SK-N-SH treated with all-trans-retinoic acid at 6 μM for 48 hours (cell line): ENCODE results near the gene AVL9.

Experiments used
- ARNTL ChIP-seq: fragments of 450-650 bp; formaldehyde crosslinking; IDR thresholded peaks from 2 replicates; pipeline ENCODE4 v1.5.0; 2020; ENCODE audit warnings: low read depth, mild to moderate bottlenecking, moderate library complexity, borderline replicate concordance
- BACH2 ChIP-seq: fragments of 250-450 bp; sonication (Bioruptor Pico); IDR thresholded peaks from 2 replicates; pipeline ENCODE4 v1.9.0; 2021; ENCODE audit warnings: mild to moderate bottlenecking, borderline replicate concordance
- CREB5 ChIP-seq: fragments of 250-450 bp; sonication (Bioruptor Pico); IDR thresholded peaks from 2 replicates; pipeline ENCODE4 v1.5.1; 2020; ENCODE audit warnings: low read depth, mild to moderate bottlenecking, moderate library complexity
- CSDC2 ChIP-seq: fragments of 250-450 bp; sonication (Bioruptor Pico); IDR thresholded peaks from 2 replicates; pipeline ENCODE4 v1.5.0; 2020; ENCODE audit warnings: mild to moderate bottlenecking, moderate library complexity
- GLIS3 ChIP-seq: fragments of 250-450 bp; sonication (Bioruptor Pico); IDR thresholded peaks from 2 replicates; pipeline ENCODE4 v1.5.0; 2020; ENCODE audit warnings: mild to moderate bottlenecking, moderate library complexity
- ISL1 ChIP-seq: fragments of 250-450 bp; sonication (Bioruptor Pico); IDR thresholded peaks from 2 replicates; pipeline ENCODE4 v2.1.2; 2022; ENCODE audit warnings: mild to moderate bottlenecking, moderate library complexity
- PPARA ChIP-seq: fragments of 250-450 bp; sonication (Bioruptor Pico); IDR thresholded peaks from 2 replicates; pipeline ENCODE4 v1.5.0; 2020; ENCODE audit warnings: mild to moderate bottlenecking, borderline replicate concordance
- RARB ChIP-seq: fragments of 250-450 bp; sonication (Bioruptor Pico); IDR thresholded peaks from 2 replicates; pipeline ENCODE4 v1.8.0; 2021; ENCODE audit warnings: mild to moderate bottlenecking, moderate library complexity
- SNAI2 ChIP-seq: fragments of 250-450 bp; sonication (Bioruptor Pico); IDR thresholded peaks from 2 replicates; pipeline ENCODE4 v1.5.0; 2020; ENCODE audit warnings: mild to moderate bottlenecking, moderate library complexity
- ZC3H10 ChIP-seq: fragments of 250-450 bp; sonication (Bioruptor Pico); IDR thresholded peaks from 2 replicates; pipeline ENCODE4 v1.5.1; 2021; ENCODE audit warnings: mild to moderate bottlenecking, moderate library complexity
- ZNF70 ChIP-seq: fragments of 450-650 bp; formaldehyde crosslinking; IDR thresholded peaks from 2 replicates; pipeline ENCODE4 v1.5.0; 2020; ENCODE audit warnings: mild to moderate bottlenecking, moderate library complexity
- ZNF8 ChIP-seq: fragments of 450-650 bp; formaldehyde crosslinking; IDR thresholded peaks from 2 replicates; pipeline ENCODE4 v1.5.0; 2020; ENCODE audit warnings: mild to moderate bottlenecking, moderate library complexity
- TF ChIP-seq, protein P1 (sequence below): fragments of 250-450 bp; sonication (Bioruptor Pico); IDR thresholded peaks from 2 replicates; pipeline ENCODE4 v1.5.1; 2021; ENCODE audit warnings: mild to moderate bottlenecking, moderate library complexity

- TF ChIP-seq, protein P1, sequence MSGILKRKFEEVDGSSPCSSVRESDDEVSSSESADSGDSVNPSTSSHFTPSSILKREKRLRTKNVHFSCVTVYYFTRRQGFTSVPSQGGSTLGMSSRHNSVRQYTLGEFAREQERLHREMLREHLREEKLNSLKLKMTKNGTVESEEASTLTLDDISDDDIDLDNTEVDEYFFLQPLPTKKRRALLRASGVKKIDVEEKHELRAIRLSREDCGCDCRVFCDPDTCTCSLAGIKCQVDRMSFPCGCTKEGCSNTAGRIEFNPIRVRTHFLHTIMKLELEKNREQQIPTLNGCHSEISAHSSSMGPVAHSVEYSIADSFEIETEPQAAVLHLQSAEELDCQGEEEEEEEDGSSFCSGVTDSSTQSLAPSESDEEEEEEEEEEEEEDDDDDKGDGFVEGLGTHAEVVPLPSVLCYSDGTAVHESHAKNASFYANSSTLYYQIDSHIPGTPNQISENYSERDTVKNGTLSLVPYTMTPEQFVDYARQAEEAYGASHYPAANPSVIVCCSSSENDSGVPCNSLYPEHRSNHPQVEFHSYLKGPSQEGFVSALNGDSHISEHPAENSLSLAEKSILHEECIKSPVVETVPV (CRISPR knock-in tag), result no peak
- TF ChIP-seq GLIS3 (CRISPR knock-in tag), result no peak
- no peak for TF ChIP-seq CSDC2 (CRISPR knock-in tag)
- no peak for TF ChIP-seq RARB (CRISPR knock-in tag)
- TF ChIP-seq ZNF8 (CRISPR knock-in tag), result no peak
- TF ChIP-seq CREB5 (CRISPR knock-in tag), result no peak
- TF ChIP-seq ZNF70 (CRISPR knock-in tag), result no peak
- no peak for TF ChIP-seq SNAI2 (CRISPR knock-in tag)
- no peak for TF ChIP-seq ZC3H10 (CRISPR knock-in tag)
- TF ChIP-seq BACH2, result no peak
- no peak for TF ChIP-seq PPARA
- TF ChIP-seq ISL1 (CRISPR knock-in tag), result no peak
- TF ChIP-seq ARNTL (CRISPR knock-in tag), result no peak
Observed at GRCh38 chr7:32592701-32593100, 97.4 kb downstream of the AVL9 start.
